Naive B cell (primary cell): Measurements from ENCODE around the gene KSR1. TPM values are rescaled to one million over a fixed set of nuclear protein-coding genes. Genes with fewer than 3 reads are reported as not detected.

Source experiments
- ATAC-seq, 2 donors: fragments of 150-1000 bp; cut with Tn5 transposase; 2 replicates each; pipeline ENCODE4 v1.10.0; 2021; ENCODE audit warnings: low read depth in 2 of 2, mild to moderate bottlenecking in 2 of 2, moderate library complexity in 2 of 2
- DNase-seq: peaks from one replicate; pipeline ENCODE4 v3.0.0; 2022
- H3K27ac Mint-ChIP-seq, 6 donors: one replicate each; pipeline ENCODE4 v1.8.0; 2020 to 2022; ENCODE audit warnings: mild to moderate bottlenecking in 6 of 6, mixed read lengths in 6 of 6, moderate library complexity in 5 of 6, inconsistent platforms in 2 of 6
- H3K27me3 Mint-ChIP-seq, 3 donors: one replicate each; pipeline ENCODE4 v1.8.0; 2021 to 2022; ENCODE audit warnings: mixed read lengths in 3 of 3, mild to moderate bottlenecking in 1 of 3
- H3K36me3 Mint-ChIP-seq, 2 donors: one replicate each; pipeline ENCODE4 v1.8.0; 2020 to 2022; ENCODE audit warnings: mixed read lengths in 2 of 2, inconsistent platforms in 1 of 2, mild to moderate bottlenecking in 1 of 2
- H3K4me1 Mint-ChIP-seq, 3 donors: one replicate each; pipeline ENCODE4 v1.8.0; 2020 to 2022; ENCODE audit warnings: mixed read lengths in 3 of 3, inconsistent platforms in 1 of 3, mild to moderate bottlenecking in 1 of 3, moderate library complexity in 1 of 3
- H3K4me3 Mint-ChIP-seq, 8 donors: one replicate each; pipeline ENCODE4 v1.8.0; 2020 to 2022; ENCODE audit warnings: mild to moderate bottlenecking in 8 of 8, mixed read lengths in 8 of 8, moderate library complexity in 8 of 8, inconsistent platforms in 2 of 8
- H3K9me3 Mint-ChIP-seq, 7 donors: one replicate each; pipeline ENCODE4 v1.8.0; 2020 to 2022; ENCODE audit warnings: mixed read lengths in 7 of 7, mild to moderate bottlenecking in 5 of 7, inconsistent platforms in 2 of 7, moderate library complexity in 1 of 7
- polyA plus RNA-seq, 6 donors: library from polyadenylated mRNA; unstranded; fragments of 300-500 nt; fragmentation: Illumina TruSeq; gene quantifications; one replicate each; pipeline ENCODE4 v1.2.3, GENCODE V29; 2021; ENCODE audit warnings: low read depth in 6 of 6

Gene KSR1
- polyA plus RNA-seq, 6 donors from 2014 or later, result 0.38 to 4.4 (median 2.3) TPM

GRCh38 chr17:27609611-27610303 is 153.5 kb downstream of the KSR1 start:
- peaks cover 0 to 11% of the 10 kb centered on the region in 2 donors for H3K36me3 Mint-ChIP-seq
- no peaks in the 10 kb centered on the region for H3K4me1 Mint-ChIP-seq
- no peaks in the 10 kb centered on the region for H3K9me3 Mint-ChIP-seq
- H3K27me3 Mint-ChIP-seq, result no peaks in the 10 kb centered on the region
- no peak overlapping the region for H3K4me3 Mint-ChIP-seq
- ATAC-seq (peak in 1 of 2 donors; percentile 41), DNase-seq (no peak)
- peak overlapping the region in 1 of 6 donors; percentile 30 for H3K27ac Mint-ChIP-seq

- DNase-seq, result no peak
- Mint-ChIP-seq H3K4me3 (no peak overlapping the region), H3K27me3 (no peaks in the 10 kb centered on the region), H3K9me3 (no peaks in the 10 kb centered on the region), H3K36me3 (peaks cover 5 to 15% of the 10 kb centered on the region in 2 donors), H3K4me1 (no peaks in the 10 kb centered on the region), H3K27ac (no peak overlapping the region)
- no peak for ATAC-seq
Observed at GRCh38 chr17:27610304-27610677, 154.0 kb downstream of the KSR1 start.

GRCh38 chr17:27612160-27612770 is 156.0 kb downstream of the KSR1 start:
- Mint-ChIP-seq H3K36me3 (peaks cover 14 to 20% of the 10 kb centered on the region in 2 donors), H3K9me3 (peaks cover 0 to 5% (median 0%) of the 10 kb centered on the region in 7 donors), H3K4me3 (no peak overlapping the region), H3K27ac (no peak overlapping the region), H3K27me3 (no peaks in the 10 kb centered on the region), H3K4me1 (no peaks in the 10 kb centered on the region)
- ATAC-seq (no peak), DNase-seq (no peak)

GRCh38 chr17:27613433-27613832 is 157.2 kb downstream of the KSR1 start:
- no peak for DNase-seq
- H3K36me3 Mint-ChIP-seq, result peaks cover 14 to 20% of the 10 kb centered on the region in 2 donors

GRCh38 chr17:27615121-27615520 is 158.9 kb downstream of the KSR1 start:
- no peak for DNase-seq
- Mint-ChIP-seq H3K9me3 (peaks cover 0 to 5% (median 0%) of the 10 kb centered on the region in 7 donors), H3K4me3 (no peak overlapping the region), H3K4me1 (peaks cover 0 to 3% (median 0%) of the 10 kb centered on the region in 3 donors), H3K27me3 (no peaks in the 10 kb centered on the region), H3K27ac (no peak overlapping the region), H3K36me3 (peaks cover 14 to 20% of the 10 kb centered on the region in 2 donors)
- ATAC-seq, result no peak

More at GRCh38 chr17:27613433-27613832, 157.2 kb downstream of the KSR1 start:
- Mint-ChIP-seq H3K27me3 (no peaks in the 10 kb centered on the region), H3K4me3 (no peak overlapping the region), H3K4me1 (no peaks in the 10 kb centered on the region), H3K9me3 (peaks cover 0 to 5% (median 0%) of the 10 kb centered on the region in 7 donors), H3K27ac (peak overlapping the region in 1 of 6 donors; percentile 44)
- no peak for ATAC-seq

- no peak for DNase-seq
- H3K4me1 Mint-ChIP-seq, result peaks cover 6 to 16% (median 8%) of the 10 kb centered on the region in 3 donors
- H3K36me3 Mint-ChIP-seq, result peaks cover 14 to 20% of the 10 kb centered on the region in 2 donors
- no peak overlapping the region for H3K4me3 Mint-ChIP-seq
- peaks cover 0 to 5% (median 0%) of the 10 kb centered on the region in 7 donors for H3K9me3 Mint-ChIP-seq
- no peaks in the 10 kb centered on the region for H3K27me3 Mint-ChIP-seq
- ATAC-seq, result no peak
- H3K27ac Mint-ChIP-seq, result peak overlapping the region in 2 of 6 donors; percentile 20 to 43
Observed at GRCh38 chr17:27616414-27616813, 160.2 kb downstream of the KSR1 start.

GRCh38 chr17:27618417-27618816 is 162.2 kb downstream of the KSR1 start:
- no peak overlapping the region for H3K4me3 Mint-ChIP-seq
- H3K36me3 Mint-ChIP-seq, result peaks cover 11 to 14% of the 10 kb centered on the region in 2 donors
- DNase-seq, result no peak
- H3K9me3 Mint-ChIP-seq, result peaks cover 0 to 5% (median 0%) of the 10 kb centered on the region in 7 donors
- peak overlapping the region in 1 of 6 donors; percentile 52 for H3K27ac Mint-ChIP-seq
- no peak for ATAC-seq
- H3K4me1 Mint-ChIP-seq, result peaks cover 11 to 30% (median 21%) of the 10 kb centered on the region in 3 donors
- no peaks in the 10 kb centered on the region for H3K27me3 Mint-ChIP-seq

GRCh38 chr17:27620721-27621120 is 164.5 kb downstream of the KSR1 start:
- Mint-ChIP-seq H3K4me1 (peaks cover 11 to 30% (median 21%) of the 10 kb centered on the region in 3 donors), H3K36me3 (peaks cover 5% of the 10 kb centered on the region in 2 donors), H3K27ac (peak overlapping the region in 3 of 6 donors; percentile 63 to 94 (median 76)), H3K27me3 (no peaks in the 10 kb centered on the region), H3K4me3 (peak overlapping the region in 6 of 8 donors; percentile 5 to 85 (median 70)), H3K9me3 (peaks cover 0 to 5% (median 0%) of the 10 kb centered on the region in 7 donors)
- DNase-seq, result no peak
- ATAC-seq, result no peak

- ATAC-seq, result no peak
- DNase-seq, result no peak
- H3K27me3 Mint-ChIP-seq, result no peaks in the 10 kb centered on the region
- peaks cover 0 to 3% (median 0%) of the 10 kb centered on the region in 7 donors for H3K9me3 Mint-ChIP-seq
- peak overlapping the region in 2 of 6 donors; percentile 83 to 92 for H3K27ac Mint-ChIP-seq
- no peaks in the 10 kb centered on the region for H3K36me3 Mint-ChIP-seq
- peak overlapping the region in 7 of 8 donors; percentile 15 to 77 (median 34) for H3K4me3 Mint-ChIP-seq
- peaks cover 11 to 30% (median 21%) of the 10 kb centered on the region in 3 donors for H3K4me1 Mint-ChIP-seq
Observed at GRCh38 chr17:27621536-27621935, 165.3 kb downstream of the KSR1 start.

- Mint-ChIP-seq H3K27me3 (no peaks in the 10 kb centered on the region), H3K36me3 (no peaks in the 10 kb centered on the region), H3K27ac (peak overlapping the region in 3 of 6 donors; percentile 65 to 92 (median 83)), H3K4me3 (peak overlapping the region in 5 of 8 donors; percentile 16 to 77 (median 68)), H3K4me1 (peaks cover 11 to 30% (median 21%) of the 10 kb centered on the region in 3 donors), H3K9me3 (peaks cover 0 to 3% (median 0%) of the 10 kb centered on the region in 7 donors)
- DNase-seq, result no peak
- ATAC-seq, result peak in 1 of 2 donors; percentile 49
Observed at GRCh38 chr17:27621942-27622559, 165.8 kb downstream of the KSR1 start.

GRCh38 chr17:27622986-27623385 is 166.7 kb downstream of the KSR1 start:
- DNase-seq, result no peak
- peaks cover 0 to 3% (median 0%) of the 10 kb centered on the region in 7 donors for H3K9me3 Mint-ChIP-seq
- peak overlapping the region in 2 of 6 donors; percentile 21 to 25 for H3K27ac Mint-ChIP-seq
- peaks cover 11 to 30% (median 21%) of the 10 kb centered on the region in 3 donors for H3K4me1 Mint-ChIP-seq
- H3K27me3 Mint-ChIP-seq, result no peaks in the 10 kb centered on the region
- peak overlapping the region in 1 of 8 donors; percentile 75 for H3K4me3 Mint-ChIP-seq
- ATAC-seq, result no peak
- H3K36me3 Mint-ChIP-seq, result no peaks in the 10 kb centered on the region

- no peaks in the 10 kb centered on the region for H3K36me3 Mint-ChIP-seq
- no peaks in the 10 kb centered on the region for H3K27me3 Mint-ChIP-seq
- peaks cover 0 to 3% (median 0%) of the 10 kb centered on the region in 7 donors for H3K9me3 Mint-ChIP-seq
- ATAC-seq (no peak), DNase-seq (no peak)
- H3K4me3 Mint-ChIP-seq, result peak overlapping the region in 1 of 8 donors; percentile 3
- peak overlapping the region in 3 of 6 donors; percentile 15 to 57 (median 21) for H3K27ac Mint-ChIP-seq
- peaks cover 11 to 30% (median 21%) of the 10 kb centered on the region in 3 donors for H3K4me1 Mint-ChIP-seq
Observed at GRCh38 chr17:27623614-27624013, 167.4 kb downstream of the KSR1 start.

GRCh38 chr17:27624539-27624938 is 168.3 kb downstream of the KSR1 start:
- no peaks in the 10 kb centered on the region for H3K36me3 Mint-ChIP-seq
- H3K4me3 Mint-ChIP-seq, result no peak overlapping the region
- peak overlapping the region in 2 of 6 donors; percentile 52 to 81 for H3K27ac Mint-ChIP-seq
- H3K4me1 Mint-ChIP-seq, result peaks cover 11 to 34% (median 21%) of the 10 kb centered on the region in 3 donors
- peaks cover 0 to 3% (median 0%) of the 10 kb centered on the region in 7 donors for H3K9me3 Mint-ChIP-seq
- DNase-seq (no peak), ATAC-seq (no peak)
- no peaks in the 10 kb centered on the region for H3K27me3 Mint-ChIP-seq
